SK-N-SH (cell line): Measurements from ENCODE around the gene PRKCQ. TPM values are rescaled to one million over a fixed set of nuclear protein-coding genes. Genes with fewer than 3 reads are reported as not detected.

ENCODE experiments used
- CTCF ChIA-PET: fragments of 300-600, 350-600 bp; formaldehyde crosslinking; extraction: SDS; loops from one replicate; lab custom pipeline; 2021; lab: Yijun Ruan, JAX
- POLR2A ChIA-PET: fragments of 350-600 bp; sonication (Branson Sonifier 250); formaldehyde crosslinking; extraction: SDS; loops from one replicate; lab custom pipeline; 2020; ENCODE audit warnings: antibody characterized with exemption, inconsistent platforms; lab: Yijun Ruan, JAX
- DNase-seq: peaks from one replicate; pipeline ENCODE4 v3.0.0; 2012
- H2AFZ ChIP-seq: fragments of 200-600 bp; sonication (generic); 2 replicates; pipeline ENCODE4 v1.8.1; 2016; ENCODE audit warnings: antibody characterized with exemption, mild to moderate bottlenecking, low read depth
- H3F3A ChIP-seq: fragments of 200-600 bp; sonication (generic); replicated peaks from 2 replicates; pipeline ENCODE3; 2016; ENCODE audit warnings: antibody characterized with exemption, mild to moderate bottlenecking; ENCODE audit not compliant: insufficient read depth
- H3K27ac ChIP-seq, 2 experiments: fragments of 200-500 bp in 1 of 2; fragments of 200-600 bp in 1 of 2; sonication (Bioruptor generic) in 1 of 2; sonication (generic), shearing (Covaris generic) in 1 of 2; 2 replicates each; pipeline versions ENCODE4 v1.5.1 to v1.6.1; 2014 to 2016; ENCODE audit warnings: low read depth in 2 of 2, inconsistent platforms in 1 of 2, low read length in 1 of 2, mild to moderate bottlenecking in 1 of 2, mixed read lengths in 1 of 2
- H3K27me3 ChIP-seq: fragments of 200-600 bp; sonication (generic), shearing (Covaris generic); 2 replicates; pipeline ENCODE4 v1.6.1; 2016; ENCODE audit warnings: mixed run types; ENCODE audit not compliant: insufficient read depth
- H3K36me3 ChIP-seq, 2 experiments: fragments of 200-500 bp in 1 of 2; fragments of 200-600 bp in 1 of 2; sonication (Bioruptor generic) in 1 of 2; sonication (generic) in 1 of 2; replicated peaks in 1 of 2; 2 replicates each; pipeline versions ENCODE3 to v1.5.1; 2014 to 2016; ENCODE audit warnings: low read length in 1 of 2, mild to moderate bottlenecking in 1 of 2; ENCODE audit not compliant: insufficient read depth in 2 of 2, control insufficient read depth in 1 of 2
- H3K4me1 ChIP-seq, 2 experiments: fragments of 200-500 bp in 1 of 2; fragments of 200-600 bp in 1 of 2; sonication (Bioruptor generic) in 1 of 2; sonication (generic), shearing (Covaris generic) in 1 of 2; 2 replicates each; pipeline versions ENCODE4 v1.5.1 to v1.6.1; 2014 to 2016; ENCODE audit warnings: low read depth in 1 of 2, low read length in 1 of 2, mixed run types in 1 of 2; ENCODE audit not compliant: insufficient read depth in 2 of 2, control insufficient read depth in 1 of 2
- H3K4me2 ChIP-seq: fragments of 200-600 bp; sonication (generic), shearing (Covaris generic); 2 replicates; pipeline ENCODE4 v1.6.1; 2017; ENCODE audit warnings: mixed run types
- H3K4me3 ChIP-seq, 2 experiments: fragments of 200-500 bp in 1 of 2; fragments of 200-600 bp in 1 of 2; sonication (Bioruptor generic) in 1 of 2; sonication (generic), shearing (Covaris generic) in 1 of 2; 2 replicates each; pipeline versions ENCODE4 v1.5.1 to v1.8.1; 2014 to 2016; ENCODE audit warnings: low read depth in 2 of 2, inconsistent platforms in 1 of 2, low read length in 1 of 2, mild to moderate bottlenecking in 1 of 2, mixed read lengths in 1 of 2, moderate library complexity in 1 of 2
- H3K79me2 ChIP-seq: fragments of 200-600 bp; sonication (generic); 2 replicates; pipeline ENCODE4 v1.8.1; 2017; ENCODE audit warnings: mild to moderate bottlenecking; ENCODE audit not compliant: insufficient read depth
- H3K9ac ChIP-seq: fragments of 200-600 bp; sonication (generic); 2 replicates; pipeline ENCODE4 v1.6.1; 2017; ENCODE audit warnings: mixed run types
- H3K9me2 ChIP-seq: fragments of 200-600 bp; sonication (generic); 2 replicates; pipeline ENCODE4 v1.6.1; 2017; ENCODE audit warnings: mixed run types
- H3K9me3 ChIP-seq: fragments of 200-600 bp; sonication (generic); 2 replicates; pipeline ENCODE4 v1.6.1; 2017; ENCODE audit warnings: mixed run types, mild to moderate bottlenecking, moderate library complexity
- H4K20me1 ChIP-seq: fragments of 200-600 bp; sonication (generic); 2 replicates; pipeline ENCODE4 v1.6.1; 2017; ENCODE audit warnings: mild to moderate bottlenecking, mixed run types; ENCODE audit not compliant: insufficient read depth
- CHD2 ChIP-seq: fragments of 150-350 bp; IDR thresholded peaks from 2 replicates; pipeline ENCODE4 v1.6.1; 2018; ENCODE audit warnings: low read length; ENCODE audit not compliant: partially characterized antibody
- CTCF ChIP-seq: fragments of 200-600 bp; sonication (generic); IDR thresholded peaks from 2 replicates; pipeline ENCODE4 v1.6.1; 2017; ENCODE audit warnings: antibody characterized with exemption, mild to moderate bottlenecking, moderate library complexity
- EP300 ChIP-seq, 2 experiments: IDR thresholded peaks; 2 replicates each; pipeline versions ENCODE4 v1.4.0 to v1.6.1; 2012; ENCODE audit warnings: borderline replicate concordance in 1 of 2, low read depth in 1 of 2, low read length in 1 of 2
- EZH2phosphoT487 ChIP-seq: fragments of 200-600 bp; sonication (generic); IDR thresholded peaks from 2 replicates; pipeline ENCODE4 v1.6.1; 2017; ENCODE audit warnings: low read depth, mixed run types, mild to moderate bottlenecking, antibody characterized with exemption, moderate library complexity, borderline replicate concordance
- FOSL2 ChIP-seq: IDR thresholded peaks from 2 replicates; pipeline ENCODE4 v1.4.0; 2012; ENCODE audit warnings: low read depth, mild to moderate bottlenecking, moderate library complexity, borderline replicate concordance
- FOXJ3 ChIP-seq: sonication (generic); formaldehyde crosslinking; IDR thresholded peaks from 2 replicates; pipeline ENCODE4 v1.5.1; 2020; ENCODE audit warnings: mild to moderate bottlenecking, missing genetic modification reagents
- GABPA ChIP-seq: IDR thresholded peaks from 2 replicates; pipeline ENCODE4 v1.4.0; 2012; ENCODE audit warnings: low read depth, mild to moderate bottlenecking
- GATA2 ChIP-seq: sonication (generic); formaldehyde crosslinking; IDR thresholded peaks from 2 replicates; pipeline ENCODE4 v1.5.0; 2020; ENCODE audit warnings: mild to moderate bottlenecking, missing genetic modification reagents
- IRF3 ChIP-seq: fragments of 150-350 bp; IDR thresholded peaks from 2 replicates; pipeline ENCODE4 v1.6.1; 2016; ENCODE audit warnings: mild to moderate bottlenecking, low read depth, low read length
- MEF2A ChIP-seq: IDR thresholded peaks from 2 replicates; pipeline ENCODE4 v1.4.0; 2012; ENCODE audit warnings: low read depth, borderline replicate concordance
- MXI1 ChIP-seq: IDR thresholded peaks from 2 replicates; pipeline ENCODE4 v1.6.1; 2012; ENCODE audit warnings: mild to moderate bottlenecking, low read depth, low read length, improper control_type of control experiment
- NRF1 ChIP-seq: IDR thresholded peaks from 2 replicates; pipeline ENCODE4 v1.6.1; 2012; ENCODE audit warnings: low read depth, mild to moderate bottlenecking, low read length
- RCOR1 ChIP-seq: fragments of 150-350 bp; IDR thresholded peaks from 2 replicates; pipeline ENCODE4 v1.6.1; 2017; ENCODE audit warnings: antibody characterized with exemption, low read length
- WGBS: methylation state at CpG from one replicate; pipeline ENCODE4 v1.1.6; 2017; ENCODE audit warnings: low lambda C conversion rate; 5-methylcytosine and 5-hydroxymethylcytosine counted together
- polyA plus RNA-seq, 3 experiments: library from polyadenylated mRNA; depleted of rRNA; stranded (reverse); fragments of >200 nt; gene quantifications; 2 replicates each; pipeline ENCODE4 v1.2.3, GENCODE V29; 2012

PRKCQ gene
- polyA plus RNA-seq, 1 of the 3 experiments (the other 2 are of a cell fraction) = 0.18 TPM

- POLR2A ChIA-PET = no interaction called here
- CTCF ChIA-PET = interaction anchor here (3.0 kb wide), 1 partner anchor 10 kb away, joined by 11 read pairs; no protein-coding TSS in a partner anchor
Measured at GRCh38 chr10:6455592-6455991, 124.5 kb downstream of the PRKCQ start.

GRCh38 chr10:6446711-6447110, 133.4 kb downstream of the PRKCQ start:
- Histone ChIP-seq H3F3A (no peaks in the 10 kb centered on the region), H3K27ac (no peak overlapping the region), H3K27me3 (no peaks in the 10 kb centered on the region; the same call in 1 of the 2 replicates), H2AFZ (no peak overlapping the region), H3K9me2 (no peaks in the 10 kb centered on the region), H3K4me1 (no peaks in the 10 kb centered on the region), H3K4me2 (no peak overlapping the region), H3K9me3 (no peaks in the 10 kb centered on the region), H3K36me3 (no peaks in the 10 kb centered on the region), H4K20me1 (no peaks in the 10 kb centered on the region), H3K79me2 (no peaks in the 10 kb centered on the region; the same call in 1 of the 2 replicates), H3K9ac (no peak overlapping the region), H3K4me3 (no peak overlapping the region)
- no peak for DNase-seq
- 72% methylated on average over 7 of the region's 8 CpGs for WGBS
- no peak for TF ChIP-seq CHD2
- TF ChIP-seq RCOR1 = no peak
- no peak for TF ChIP-seq EZH2phosphoT487
- TF ChIP-seq CTCF = no peak
- TF ChIP-seq MEF2A = no peak
- TF ChIP-seq FOSL2 = no peak
- no peak for TF ChIP-seq EP300 (IDR thresholded peaks at IDR 0.05; ENCODE audit: borderline replicate concordance in 1 of 2, low read depth in 1 of 2, low read length in 1 of 2)
- TF ChIP-seq MXI1 = no peak
- no peak for TF ChIP-seq GATA2 (CRISPR knock-in tag)
- no peak for TF ChIP-seq IRF3
- no peak for TF ChIP-seq FOXJ3
- no peak for TF ChIP-seq NRF1
- ChIA-PET POLR2A (no interaction called here), CTCF (interaction anchor here (0.6 to 3.0 kb wide), 18 partner anchors 9 to 235 kb away, joined by 3 to 13 read pairs (median 4); no protein-coding TSS in a partner anchor)

More at GRCh38 chr10:6455592-6455991, 124.5 kb downstream of the PRKCQ start:
- H3K79me2 ChIP-seq = no peaks in the 10 kb centered on the region
- no peak overlapping the region for H2AFZ ChIP-seq
- no peak for TF ChIP-seq GABPA
- TF ChIP-seq, all 33 proteins: peak for 0
- 4% methylated on average over 1 of the region's 1 CpG for WGBS
- H3K27ac ChIP-seq = no peak overlapping the region
- H3K4me1 ChIP-seq = no peaks in the 10 kb centered on the region
- H3K27me3 ChIP-seq = no peaks in the 10 kb centered on the region
- no peaks in the 10 kb centered on the region for H4K20me1 ChIP-seq
- no peaks in the 10 kb centered on the region for H3K9me3 ChIP-seq
- DNase-seq = no peak
- H3K9me2 ChIP-seq = no peaks in the 10 kb centered on the region
- H3F3A ChIP-seq = no peaks in the 10 kb centered on the region
- H3K9ac ChIP-seq = no peak overlapping the region
- no peak overlapping the region for H3K4me2 ChIP-seq
- H3K36me3 ChIP-seq = no peaks in the 10 kb centered on the region
- no peak overlapping the region for H3K4me3 ChIP-seq
